ENCODE measurements around the gene ZNF560.
"Not testable (repeated sequence)": the region's sequence is repeated elsewhere in the genome, so short reads cannot be mapped to it uniquely, and the experiment has no call there.

Gene ZNF560

DNA sequence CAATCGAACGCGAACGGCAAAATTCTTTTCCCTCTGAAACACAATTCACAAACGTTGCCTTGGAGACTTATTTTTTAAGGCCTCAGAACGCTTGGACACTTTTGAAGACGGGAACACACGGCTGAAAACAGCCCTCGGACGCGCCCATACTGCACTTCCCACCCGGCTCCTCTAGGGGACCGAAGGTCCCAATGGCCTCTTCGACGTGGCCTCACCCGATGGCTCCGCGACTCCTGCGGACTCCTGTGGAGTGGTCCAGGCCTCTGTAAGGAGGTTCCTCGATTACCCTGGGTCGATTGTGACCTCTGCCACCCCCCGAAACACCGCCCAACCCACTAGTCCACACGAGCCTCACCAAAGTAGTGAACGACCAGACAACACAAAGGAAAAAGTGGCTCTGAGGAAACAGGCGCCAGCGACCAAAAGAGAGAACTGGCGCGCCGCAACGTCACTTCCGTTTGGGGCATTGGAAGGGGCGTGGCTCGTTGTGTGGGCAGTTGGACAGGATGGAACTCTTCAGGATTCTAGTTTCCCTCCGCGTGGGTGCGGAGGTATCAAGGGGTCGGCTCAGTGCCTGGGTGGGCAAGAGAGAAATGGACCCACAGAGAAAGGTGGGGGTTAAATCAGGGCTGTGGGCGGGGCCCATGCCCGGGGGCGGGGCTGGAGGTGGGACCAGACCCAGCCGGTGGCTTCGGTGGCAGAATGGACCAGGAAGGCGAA, at the start of gene ZNF560:
ZNF560 (minus strand) TSS at position 434 of the 720 bp plus-strand sequence. CDS start 23,303 bp downstream, outside the sequence.
- TF ChIP-seq, protein P1, sequence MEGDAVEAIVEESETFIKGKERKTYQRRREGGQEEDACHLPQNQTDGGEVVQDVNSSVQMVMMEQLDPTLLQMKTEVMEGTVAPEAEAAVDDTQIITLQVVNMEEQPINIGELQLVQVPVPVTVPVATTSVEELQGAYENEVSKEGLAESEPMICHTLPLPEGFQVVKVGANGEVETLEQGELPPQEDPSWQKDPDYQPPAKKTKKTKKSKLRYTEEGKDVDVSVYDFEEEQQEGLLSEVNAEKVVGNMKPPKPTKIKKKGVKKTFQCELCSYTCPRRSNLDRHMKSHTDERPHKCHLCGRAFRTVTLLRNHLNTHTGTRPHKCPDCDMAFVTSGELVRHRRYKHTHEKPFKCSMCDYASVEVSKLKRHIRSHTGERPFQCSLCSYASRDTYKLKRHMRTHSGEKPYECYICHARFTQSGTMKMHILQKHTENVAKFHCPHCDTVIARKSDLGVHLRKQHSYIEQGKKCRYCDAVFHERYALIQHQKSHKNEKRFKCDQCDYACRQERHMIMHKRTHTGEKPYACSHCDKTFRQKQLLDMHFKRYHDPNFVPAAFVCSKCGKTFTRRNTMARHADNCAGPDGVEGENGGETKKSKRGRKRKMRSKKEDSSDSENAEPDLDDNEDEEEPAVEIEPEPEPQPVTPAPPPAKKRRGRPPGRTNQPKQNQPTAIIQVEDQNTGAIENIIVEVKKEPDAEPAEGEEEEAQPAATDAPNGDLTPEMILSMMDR (IDR thresholded peaks at IDR 0.05), result no peak
- Histone ChIP-seq H3K36me3 (no peaks in the 10 kb centered on the region), H3K4me1 (ENCODE audit: control insufficient read depth in 1 of 2, insufficient read depth in 1 of 2, low read depth in 1 of 2, low read length in 1 of 2) (no peaks in the 10 kb centered on the region), H3K27ac (no peak within 1 kb of the TSS), H3K4me3 (ENCODE audit: low read depth in 1 of 2, low read length in 1 of 2) (no peak within 1 kb of the TSS), H3K27me3 (peaks cover 22% of the 10 kb centered on the region), H3K9me3 (peaks cover 20% of the 10 kb centered on the region)

DNA sequence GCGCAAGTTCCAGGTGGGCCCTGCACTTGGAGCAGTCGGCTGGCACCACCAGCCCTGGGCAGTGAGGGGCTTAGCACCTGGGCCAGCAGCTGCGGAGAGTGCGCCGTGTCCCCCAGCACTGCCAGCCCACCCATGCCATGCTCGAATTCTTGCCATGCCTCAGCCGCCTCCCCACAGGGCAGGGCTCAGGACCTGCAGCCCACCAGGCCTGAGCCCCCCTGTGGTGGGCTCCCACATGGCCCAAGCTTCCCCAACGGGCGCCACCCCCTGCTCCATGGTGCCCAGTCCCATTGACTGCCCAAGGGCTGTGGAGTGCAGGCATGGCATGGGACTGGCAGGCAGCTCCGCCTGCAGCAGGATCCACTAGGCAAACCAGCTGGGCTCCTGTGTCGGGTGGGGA, 49.5 kb upstream of the ZNF560 start:
- Histone ChIP-seq H3K9me3 (peaks cover 17% of the 10 kb centered on the region), H3K27me3 (no peaks in the 10 kb centered on the region), H3K4me3 (ENCODE audit: low read depth in 1 of 2, low read length in 1 of 2) (no peak overlapping the region), H3K36me3 (no peaks in the 10 kb centered on the region), H3K27ac (no peak overlapping the region), H3K4me1 (ENCODE audit: control insufficient read depth in 1 of 2, insufficient read depth in 1 of 2, low read depth in 1 of 2, low read length in 1 of 2) (no peaks in the 10 kb centered on the region)
- TF ChIP-seq, protein P1 (IDR thresholded peaks at IDR 0.05), result no peak

GRCh38 chr19:9541281-9541680, 42.9 kb upstream of the ZNF560 start:
- not testable (repeated sequence) for H3K36me3 ChIP-seq, H3K27me3 ChIP-seq

GRCh38 chr19:9539921-9540320, 41.5 kb upstream of the ZNF560 start:
- H3K9me3 ChIP-seq; H3K4me1 ChIP-seq (ENCODE audit: control insufficient read depth in 1 of 2, insufficient read depth in 1 of 2, low read depth in 1 of 2, low read length in 1 of 2); H3K27me3 ChIP-seq; H3K27ac ChIP-seq; H3K4me3 ChIP-seq (ENCODE audit: low read depth in 1 of 2, low read length in 1 of 2): not testable (repeated sequence)
- peaks cover 13% of the 10 kb centered on the region for H3K36me3 ChIP-seq

More at GRCh38 chr19:9541281-9541680, 42.9 kb upstream of the ZNF560 start:
- not testable (repeated sequence) for H3K9me3 ChIP-seq; H3K4me1 ChIP-seq (ENCODE audit: control insufficient read depth in 1 of 2, insufficient read depth in 1 of 2, low read depth in 1 of 2, low read length in 1 of 2); H3K27ac ChIP-seq; H3K4me3 ChIP-seq (ENCODE audit: low read depth in 1 of 2, low read length in 1 of 2)

GRCh38 chr19:9539201-9539600, 40.8 kb upstream of the ZNF560 start:
- Histone ChIP-seq H3K27ac (peak overlapping the region; percentile 91), H3K4me3 (ENCODE audit: low read depth in 1 of 2, low read length in 1 of 2) (peak overlapping the region; percentile 72 to 92), H3K36me3 (peaks cover 20% of the 10 kb centered on the region)
- not testable (repeated sequence) for H3K9me3 ChIP-seq; H3K4me1 ChIP-seq (ENCODE audit: control insufficient read depth in 1 of 2, insufficient read depth in 1 of 2, low read depth in 1 of 2, low read length in 1 of 2); H3K27me3 ChIP-seq

- Histone ChIP-seq H3K4me3 (ENCODE audit: low read depth in 1 of 2, low read length in 1 of 2) (peak within 1 kb of the TSS; percentile 72 to 92), H3K27me3 (no peaks in the 10 kb centered on the region), H3K9me3 (no peaks in the 10 kb centered on the region), H3K36me3 (peaks cover 28% of the 10 kb centered on the region), H3K4me1 (ENCODE audit: control insufficient read depth in 1 of 2, insufficient read depth in 1 of 2, low read depth in 1 of 2, low read length in 1 of 2) (peaks cover 6 to 9% of the 10 kb centered on the region in 2 experiments), H3K27ac (peak within 1 kb of the TSS; percentile 91)
- TF ChIP-seq, protein P1 (IDR thresholded peaks at IDR 0.05), result no peak
Measured at GRCh38 chr19:9538183-9539058, 40.0 kb upstream of the ZNF560 start, which contains the start of gene ZNF426. Gene ZNF426, minus strand, starts transcription at chr19:9538645. Its CDS starts 2,413 bp downstream, at chr19:9536232.

- TF ChIP-seq, protein P1 (IDR thresholded peaks at IDR 0.05), result no peak
- no peak overlapping the region for H3K4me3 ChIP-seq (ENCODE audit: low read depth in 1 of 2, low read length in 1 of 2)
- H3K36me3 ChIP-seq, result peaks cover 53% of the 10 kb centered on the region
- peaks cover 8% of the 10 kb centered on the region for H3K9me3 ChIP-seq
- peaks cover 6 to 9% of the 10 kb centered on the region in 2 experiments for H3K4me1 ChIP-seq (ENCODE audit: control insufficient read depth in 1 of 2, insufficient read depth in 1 of 2, low read depth in 1 of 2, low read length in 1 of 2)
- no peaks in the 10 kb centered on the region for H3K27me3 ChIP-seq
- no peak overlapping the region for H3K27ac ChIP-seq
Measured at GRCh38 chr19:9535934-9536333, 37.5 kb upstream of the ZNF560 start.

Data from neutrophil (primary cell).